ENCODE measurements around the gene CDC27.
"Not testable (repeated sequence)": the region's sequence is repeated elsewhere in the genome, so short reads cannot be mapped to it uniquely, and the experiment has no call there.

Gene CDC27

GRCh38 chr17:47197821-47198220 lies 8.7 kb upstream of the CDC27 start:
- intact Hi-C loops (cut with micrococcal nuclease): no loop called here
- peaks cover 8% of the 10 kb centered on the region for H3K27me3 Mint-ChIP-seq
- H3K36me3 Mint-ChIP-seq (ENCODE audit: low read depth): no peaks in the 10 kb centered on the region
- H3K4me1 Mint-ChIP-seq (ENCODE audit: low read depth): peaks cover 29% of the 10 kb centered on the region
- no peak overlapping the region for H3K4me3 Mint-ChIP-seq
- H3K9me3 Mint-ChIP-seq: no peaks in the 10 kb centered on the region
- no peak overlapping the region for H3K27ac Mint-ChIP-seq

- peak overlapping the region; percentile 31 for H3K27ac Mint-ChIP-seq
- peaks cover 8% of the 10 kb centered on the region for H3K27me3 Mint-ChIP-seq
- peaks cover 1% of the 10 kb centered on the region for H3K36me3 Mint-ChIP-seq (ENCODE audit: low read depth)
- intact Hi-C loops (cut with micrococcal nuclease): no loop called here
- H3K4me3 Mint-ChIP-seq: no peak overlapping the region
- no peaks in the 10 kb centered on the region for H3K9me3 Mint-ChIP-seq
- peaks cover 25% of the 10 kb centered on the region for H3K4me1 Mint-ChIP-seq (ENCODE audit: low read depth)
These were observed 4.9 kb upstream of the CDC27 start for GRCh38 chr17:47193931-47194511.

GRCh38 chr17:47192554-47192953 lies 3.5 kb upstream of the CDC27 start:
- peak overlapping the region; percentile 31 for H3K27ac Mint-ChIP-seq
- peaks cover 8% of the 10 kb centered on the region for H3K36me3 Mint-ChIP-seq (ENCODE audit: low read depth)
- peaks cover 8% of the 10 kb centered on the region for H3K27me3 Mint-ChIP-seq
- H3K9me3 Mint-ChIP-seq: no peaks in the 10 kb centered on the region
- peaks cover 25% of the 10 kb centered on the region for H3K4me1 Mint-ChIP-seq (ENCODE audit: low read depth)
- intact Hi-C loops (cut with micrococcal nuclease): no loop called here
- no peak overlapping the region for H3K4me3 Mint-ChIP-seq

- H3K36me3 Mint-ChIP-seq (ENCODE audit: low read depth): peaks cover 14% of the 10 kb centered on the region
- peaks cover 8% of the 10 kb centered on the region for H3K27me3 Mint-ChIP-seq
These were observed 1.7 kb upstream of the CDC27 start for GRCh38 chr17:47190770-47191169.

GRCh38 chr17:47190243-47190642 lies 1.1 kb upstream of the CDC27 start:
- Mint-ChIP-seq H3K27ac (peak overlapping the region; percentile 95), H3K4me3 (no peak overlapping the region), H3K36me3 (ENCODE audit: low read depth) (peaks cover 14% of the 10 kb centered on the region), H3K9me3 (no peaks in the 10 kb centered on the region), H3K4me1 (ENCODE audit: low read depth) (peaks cover 37% of the 10 kb centered on the region), H3K27me3 (peaks cover 4% of the 10 kb centered on the region)
- intact Hi-C loops (cut with micrococcal nuclease): no loop called here

More at GRCh38 chr17:47190770-47191169, 1.7 kb upstream of the CDC27 start:
- intact Hi-C loops (cut with micrococcal nuclease): no loop called here
- H3K4me3 Mint-ChIP-seq: no peak overlapping the region
- peaks cover 36% of the 10 kb centered on the region for H3K4me1 Mint-ChIP-seq (ENCODE audit: low read depth)
- no peak overlapping the region for H3K27ac Mint-ChIP-seq
- H3K9me3 Mint-ChIP-seq: no peaks in the 10 kb centered on the region

- Mint-ChIP-seq H3K27ac (peak overlapping the region; percentile 95), H3K9me3 (no peaks in the 10 kb centered on the region), H3K4me3 (peak overlapping the region; percentile 90), H3K36me3 (ENCODE audit: low read depth) (peaks cover 14% of the 10 kb centered on the region), H3K27me3 (peaks cover 4% of the 10 kb centered on the region), H3K4me1 (ENCODE audit: low read depth) (peaks cover 37% of the 10 kb centered on the region)
- intact Hi-C loops (cut with micrococcal nuclease): loop anchor here (5.0 to 10.0 kb wide), 2 partner anchors 38 to 135 kb away; partner anchors contain the start of gene EFCAB13
These were observed 690 bp upstream of the CDC27 start for GRCh38 chr17:47189732-47190237.

- H3K4me1 Mint-ChIP-seq (ENCODE audit: low read depth): peaks cover 38% of the 10 kb centered on the region
- peak overlapping the region; percentile 90 for H3K4me3 Mint-ChIP-seq
- intact Hi-C loops (cut with micrococcal nuclease): loop anchor here (5.0 to 10.0 kb wide), 2 partner anchors 39 to 136 kb away; partner anchors contain the start of gene EFCAB13
- H3K27me3 Mint-ChIP-seq: no peaks in the 10 kb centered on the region
- H3K27ac Mint-ChIP-seq: peak overlapping the region; percentile 95
- H3K9me3 Mint-ChIP-seq: no peaks in the 10 kb centered on the region
- peaks cover 19% of the 10 kb centered on the region for H3K36me3 Mint-ChIP-seq (ENCODE audit: low read depth)
These were observed 722 bp downstream of the CDC27 start for GRCh38 chr17:47188271-47188875.

GRCh38 chr17:47184681-47185080 lies 4.4 kb downstream of the CDC27 start:
- H3K9me3 Mint-ChIP-seq: no peaks in the 10 kb centered on the region
- H3K4me3 Mint-ChIP-seq: no peak overlapping the region
- no peaks in the 10 kb centered on the region for H3K27me3 Mint-ChIP-seq
- peaks cover 47% of the 10 kb centered on the region for H3K36me3 Mint-ChIP-seq (ENCODE audit: low read depth)
- intact Hi-C loops (cut with micrococcal nuclease): loop anchor here (5.0 to 10.0 kb wide), 2 partner anchors 43 to 140 kb away; partner anchors contain the start of gene EFCAB13
- H3K4me1 Mint-ChIP-seq (ENCODE audit: low read depth): peaks cover 42% of the 10 kb centered on the region
- H3K27ac Mint-ChIP-seq: no peak overlapping the region

- intact Hi-C loops (cut with micrococcal nuclease): loop anchor here (10.0 kb wide), 1 partner anchor 144 kb away; the partner anchor contains the start of gene EFCAB13
- H3K27me3 Mint-ChIP-seq, H3K4me3 Mint-ChIP-seq, H3K9me3 Mint-ChIP-seq, H3K27ac Mint-ChIP-seq: not testable (repeated sequence)
- Mint-ChIP-seq H3K4me1 (ENCODE audit: low read depth) (peaks cover 44% of the 10 kb centered on the region), H3K36me3 (ENCODE audit: low read depth) (peaks cover 68% of the 10 kb centered on the region)
These were observed 8.1 kb downstream of the CDC27 start for GRCh38 chr17:47180988-47181387.

GRCh38 chr17:47180337-47180736 lies 8.8 kb downstream of the CDC27 start:
- H3K9me3 Mint-ChIP-seq: no peaks in the 10 kb centered on the region
- peaks cover 68% of the 10 kb centered on the region for H3K36me3 Mint-ChIP-seq (ENCODE audit: low read depth)
- H3K4me3 Mint-ChIP-seq: no peak overlapping the region
- no peak overlapping the region for H3K27ac Mint-ChIP-seq
- peaks cover 42% of the 10 kb centered on the region for H3K4me1 Mint-ChIP-seq (ENCODE audit: low read depth)
- intact Hi-C loops (cut with micrococcal nuclease): loop anchor here (10.0 kb wide), 1 partner anchor 144 kb away; the partner anchor contains the start of gene EFCAB13
- no peaks in the 10 kb centered on the region for H3K27me3 Mint-ChIP-seq

GRCh38 chr17:47179141-47179540 lies 10.0 kb downstream of the CDC27 start:
- Mint-ChIP-seq H3K9me3 (no peaks in the 10 kb centered on the region), H3K36me3 (ENCODE audit: low read depth) (peaks cover 72% of the 10 kb centered on the region), H3K27ac (no peak overlapping the region), H3K4me3 (no peak overlapping the region), H3K27me3 (no peaks in the 10 kb centered on the region), H3K4me1 (ENCODE audit: low read depth) (peaks cover 45% of the 10 kb centered on the region)
- intact Hi-C loops (cut with micrococcal nuclease): no loop called here

GRCh38 chr17:47177261-47177660 lies 11.8 kb downstream of the CDC27 start:
- H3K27ac Mint-ChIP-seq: no peak overlapping the region
- H3K4me1 Mint-ChIP-seq (ENCODE audit: low read depth): peaks cover 38% of the 10 kb centered on the region

GRCh38 chr17:47176389-47176826 lies 12.7 kb downstream of the CDC27 start:
- H3K9me3 Mint-ChIP-seq: no peaks in the 10 kb centered on the region
- H3K4me1 Mint-ChIP-seq (ENCODE audit: low read depth): peaks cover 29% of the 10 kb centered on the region
- no peaks in the 10 kb centered on the region for H3K27me3 Mint-ChIP-seq
- intact Hi-C loops (cut with micrococcal nuclease): no loop called here
- H3K36me3 Mint-ChIP-seq (ENCODE audit: low read depth): peaks cover 66% of the 10 kb centered on the region
- no peak overlapping the region for H3K27ac Mint-ChIP-seq
- no peak overlapping the region for H3K4me3 Mint-ChIP-seq

More at GRCh38 chr17:47177261-47177660, 11.8 kb downstream of the CDC27 start:
- Mint-ChIP-seq H3K9me3 (no peaks in the 10 kb centered on the region), H3K27me3 (no peaks in the 10 kb centered on the region), H3K36me3 (ENCODE audit: low read depth) (peaks cover 73% of the 10 kb centered on the region), H3K4me3 (no peak overlapping the region)
- intact Hi-C loops (cut with micrococcal nuclease): no loop called here

GRCh38 chr17:47174823-47175222 lies 14.3 kb downstream of the CDC27 start:
- H3K27ac Mint-ChIP-seq; H3K27me3 Mint-ChIP-seq; H3K4me3 Mint-ChIP-seq; H3K9me3 Mint-ChIP-seq; intact Hi-C loops (cut with micrococcal nuclease): not testable (repeated sequence)
- Mint-ChIP-seq H3K4me1 (ENCODE audit: low read depth) (peaks cover 29% of the 10 kb centered on the region), H3K36me3 (ENCODE audit: low read depth) (peaks cover 65% of the 10 kb centered on the region)

Data from dendritic cell treated with granulocyte-macrophage colony-stimulating factor and Interleukin-4, amounts not matched to agents 40 ng/mL and 50 ng/mL, for 4 days (primary cell).